HEK293 (cell line): Measurements from ENCODE around the gene MCM5.
A peak's percentile ranks its signal among the peaks of the same experiment; 100 is the strongest.
"Not testable (repeated sequence)": the region's sequence is repeated elsewhere in the genome, so short reads cannot be mapped to it uniquely, and the experiment has no call there.

ENCODE experiments used
- CTCF ChIA-PET: fragments of 350-600 bp; formaldehyde crosslinking; extraction: SDS; loops from one replicate; lab custom pipeline; 2021; ENCODE audit warnings: antibody characterized with exemption; lab: Yijun Ruan, JAX
- POLR2A ChIA-PET: fragments of 300-600 bp; formaldehyde crosslinking; extraction: SDS; loops from one replicate; lab custom pipeline; 2020; ENCODE audit warnings: antibody characterized with exemption, inconsistent platforms; lab: Yijun Ruan, JAX
- H3K27ac ChIP-seq: fragments of 200-500 bp; sonication (Bioruptor generic); 2 replicates; pipeline ENCODE4 v1.5.1; 2014; ENCODE audit warnings: low read depth, low read length, control low read depth, inconsistent platforms; ENCODE audit errors: extremely low read depth
- H3K36me3 ChIP-seq, 2 experiments: fragments of 200-500 bp in 1 of 2; sonication (Bioruptor generic) in 1 of 2; 1 replicate in 1 of 2; 2 replicates in 1 of 2; pipeline ENCODE4 v1.5.1; 2014 to 2017; ENCODE audit warnings: inconsistent platforms in 2 of 2, low read length in 2 of 2; ENCODE audit not compliant: control insufficient read depth in 2 of 2, insufficient read depth in 1 of 2
- H3K4me1 ChIP-seq: fragments of 200-500 bp; sonication (Bioruptor generic); 2 replicates; pipeline ENCODE4 v1.5.1; 2014; ENCODE audit warnings: mild to moderate bottlenecking, low read length, inconsistent platforms; ENCODE audit not compliant: control insufficient read depth, insufficient read depth
- H3K4me3 ChIP-seq: 2 replicates; pipeline ENCODE4 v1.5.1; 2011; ENCODE audit warnings: low read depth, mild to moderate bottlenecking, control low read depth, low read length, moderate library complexity
- H3K9me3 ChIP-seq: fragments of 200-500 bp; sonication (Bioruptor generic); 2 replicates; pipeline ENCODE4 v1.5.1; 2014; ENCODE audit warnings: low read depth, low read length, inconsistent platforms; ENCODE audit not compliant: control insufficient read depth, insufficient read depth
- EGR2 ChIP-seq: fragments of 450-650 bp; formaldehyde crosslinking; IDR thresholded peaks from 2 replicates; pipeline ENCODE4 v1.5.1; 2016; ENCODE audit warnings: low read depth, missing biosample characterization, missing genetic modification characterization
- GLI4 ChIP-seq: fragments of 450-650 bp; formaldehyde crosslinking; IDR thresholded peaks from 2 replicates; pipeline ENCODE4 v1.5.1; 2016; ENCODE audit warnings: missing biosample characterization, missing genetic modification characterization
- KLF8 ChIP-seq: fragments of 450-650 bp; formaldehyde crosslinking; IDR thresholded peaks from 2 replicates; pipeline ENCODE4 v1.5.1; 2016; ENCODE audit warnings: missing biosample characterization, missing genetic modification characterization
- SP2 ChIP-seq: fragments of 450-650 bp; formaldehyde crosslinking; IDR thresholded peaks from 2 replicates; pipeline ENCODE4 v1.5.1; 2016; ENCODE audit warnings: missing biosample characterization, missing genetic modification characterization
- YY1 ChIP-seq: fragments of 450-650 bp; formaldehyde crosslinking; IDR thresholded peaks from 2 replicates; pipeline ENCODE4 v1.5.1; 2018; ENCODE audit warnings: missing biosample characterization, missing genetic modification characterization
- ZBTB17 ChIP-seq: fragments of 450-650 bp; formaldehyde crosslinking; IDR thresholded peaks from 2 replicates; pipeline ENCODE4 v1.5.1; 2016; ENCODE audit warnings: missing biosample characterization, missing genetic modification characterization
- ZEB2 ChIP-seq: fragments of 450-650 bp; formaldehyde crosslinking; IDR thresholded peaks from 2 replicates; pipeline ENCODE4 v1.5.1; 2016; ENCODE audit warnings: missing biosample characterization, missing genetic modification characterization
- ZFHX2 ChIP-seq: fragments of 450-650 bp; formaldehyde crosslinking; conservative IDR thresholded peaks from 2 replicates; pipeline ENCODE4 v1.5.1; 2016; ENCODE audit warnings: missing biosample characterization, missing genetic modification characterization
- ZNF223 ChIP-seq: fragments of 450-650 bp; formaldehyde crosslinking; IDR thresholded peaks from 2 replicates; pipeline ENCODE4 v1.5.1; 2016; ENCODE audit warnings: missing biosample characterization, missing genetic modification characterization
- ZNF354C ChIP-seq: fragments of 450-650 bp; formaldehyde crosslinking; IDR thresholded peaks from 2 replicates; pipeline ENCODE4 v1.5.1; 2016; ENCODE audit warnings: missing biosample characterization, missing genetic modification characterization, low read depth, borderline replicate concordance
- ZNF366 ChIP-seq: fragments of 450-650 bp; formaldehyde crosslinking; conservative IDR thresholded peaks from 2 replicates; pipeline ENCODE4 v1.5.1; 2016; ENCODE audit warnings: missing biosample characterization, missing genetic modification characterization
- ZNF488 ChIP-seq: fragments of 450-650 bp; formaldehyde crosslinking; IDR thresholded peaks from 2 replicates; pipeline ENCODE4 v1.5.1; 2016; ENCODE audit warnings: missing biosample characterization, missing genetic modification characterization
- ZNF549 ChIP-seq: fragments of 450-650 bp; IDR thresholded peaks from 2 replicates; pipeline ENCODE4 v1.5.1; 2018; ENCODE audit warnings: missing biosample characterization, missing genetic modification characterization, mild to moderate bottlenecking, inconsistent platforms, moderate library complexity
- ZNF621 ChIP-seq: fragments of 450-650 bp; formaldehyde crosslinking; IDR thresholded peaks from 2 replicates; pipeline ENCODE4 v1.5.1; 2017; ENCODE audit warnings: missing biosample characterization, missing genetic modification characterization
- ZNF639 ChIP-seq: fragments of 450-650 bp; formaldehyde crosslinking; IDR thresholded peaks from 2 replicates; pipeline ENCODE4 v1.5.1; 2016; ENCODE audit warnings: missing biosample characterization, missing genetic modification characterization
- ZNF654 ChIP-seq: fragments of 450-650 bp; formaldehyde crosslinking; IDR thresholded peaks from 2 replicates; pipeline ENCODE4 v1.5.1; 2016; ENCODE audit warnings: low read depth, missing biosample characterization, missing genetic modification characterization
- ZNF768 ChIP-seq: fragments of 450-650 bp; formaldehyde crosslinking; IDR thresholded peaks from 2 replicates; pipeline ENCODE4 v1.5.1; 2018; ENCODE audit warnings: missing biosample characterization, mild to moderate bottlenecking, missing genetic modification characterization
- ZNF785 ChIP-seq: fragments of 450-650 bp; formaldehyde crosslinking; IDR thresholded peaks from 2 replicates; pipeline ENCODE4 v1.5.1; 2016; ENCODE audit warnings: missing biosample characterization, missing genetic modification characterization
- ZSCAN16 ChIP-seq: fragments of 450-650 bp; formaldehyde crosslinking; IDR thresholded peaks from 2 replicates; pipeline ENCODE4 v1.5.1; 2016; ENCODE audit warnings: missing biosample characterization, missing genetic modification characterization
- TF ChIP-seq, protein P1 (sequence below): fragments of 450-650 bp; formaldehyde crosslinking; IDR thresholded peaks from 2 replicates; pipeline ENCODE4 v1.5.1; 2017; ENCODE audit warnings: missing biosample characterization, mild to moderate bottlenecking, missing genetic modification characterization, moderate library complexity
- TF ChIP-seq, protein P2 (sequence below): fragments of 450-650 bp; formaldehyde crosslinking; IDR thresholded peaks from 2 replicates; pipeline ENCODE4 v1.5.1; 2016; ENCODE audit warnings: missing biosample characterization, missing genetic modification characterization, borderline replicate concordance

Gene MCM5

GRCh38 chr22:35437049-35437448 is 37.1 kb downstream of the MCM5 start:
- H3K4me1 ChIP-seq = no peaks in the 10 kb centered on the region; the same call in 1 of the 2 replicates
- ChIA-PET POLR2A (no interaction called here), CTCF (no interaction called here)
- H3K27ac ChIP-seq = no peak overlapping the region
- no peak overlapping the region for H3K4me3 ChIP-seq
- no peaks in the 10 kb centered on the region for H3K9me3 ChIP-seq
- TF ChIP-seq ZNF768 (tag by site-specific recombination) = no peak
- TF ChIP-seq SP2 = peak; percentile 31; the same call in 1 of the 2 replicates
- peaks cover 21 to 53% of the 10 kb centered on the region in 2 experiments; a peak in 2 of 3 replicates for H3K36me3 ChIP-seq

- peaks cover 11 to 35% of the 10 kb centered on the region in 2 experiments; a peak in 2 of 3 replicates for H3K36me3 ChIP-seq
- H3K4me3 ChIP-seq, H3K4me1 ChIP-seq, POLR2A ChIA-PET, H3K27ac ChIP-seq, CTCF ChIA-PET, H3K9me3 ChIP-seq: not testable (repeated sequence)
- TF ChIP-seq EGR2 (tag by site-specific recombination) = peak; percentile 98
- peak; percentile 94 for TF ChIP-seq ZFHX2 (tag by site-specific recombination)
- peak; percentile 97 for TF ChIP-seq ZBTB17 (tag by site-specific recombination)
- TF ChIP-seq ZNF366 (tag by site-specific recombination) = peak; percentile 99
- 0 out of 2 replicates have a peak, but pooled peaks have one; percentile 35 for TF ChIP-seq ZNF488 (tag by site-specific recombination)
Measured at GRCh38 chr22:35438673-35439364, 38.9 kb downstream of the MCM5 start.

DNA sequence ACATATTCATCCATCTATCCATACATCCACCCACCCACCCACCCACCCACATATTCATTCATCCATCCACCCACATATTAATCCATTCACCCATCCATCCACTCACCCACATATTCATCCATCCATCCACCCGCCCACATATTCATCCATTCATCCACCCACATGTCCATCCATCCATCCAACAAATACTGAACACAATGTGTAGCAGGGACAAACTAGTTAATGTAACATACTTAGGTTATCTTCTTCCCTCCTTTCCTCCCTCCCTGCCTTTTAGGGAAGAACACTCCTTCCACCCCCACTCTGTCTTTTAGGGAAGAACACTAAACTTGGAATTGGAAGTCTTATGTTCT is 39.4 kb downstream of the MCM5 start:
- Histone ChIP-seq H3K36me3 (peaks cover 10 to 31% of the 10 kb centered on the region in 2 experiments; a peak in 2 of 3 replicates), H3K27ac (no peak overlapping the region), H3K4me3 (no peak overlapping the region), H3K4me1 (no peaks in the 10 kb centered on the region; the same call in 1 of the 2 replicates), H3K9me3 (no peaks in the 10 kb centered on the region)
- CTCF ChIA-PET = no interaction called here
- POLR2A ChIA-PET = no interaction called here
- peak; percentile 89 for TF ChIP-seq ZFHX2 (tag by site-specific recombination)
- TF ChIP-seq GLI4 (tag by site-specific recombination) = no peak
- no peak for TF ChIP-seq KLF8 (tag by site-specific recombination)
- TF ChIP-seq EGR2 (tag by site-specific recombination) = peak; percentile 68; the same call in 1 of the 2 replicates

DNA sequence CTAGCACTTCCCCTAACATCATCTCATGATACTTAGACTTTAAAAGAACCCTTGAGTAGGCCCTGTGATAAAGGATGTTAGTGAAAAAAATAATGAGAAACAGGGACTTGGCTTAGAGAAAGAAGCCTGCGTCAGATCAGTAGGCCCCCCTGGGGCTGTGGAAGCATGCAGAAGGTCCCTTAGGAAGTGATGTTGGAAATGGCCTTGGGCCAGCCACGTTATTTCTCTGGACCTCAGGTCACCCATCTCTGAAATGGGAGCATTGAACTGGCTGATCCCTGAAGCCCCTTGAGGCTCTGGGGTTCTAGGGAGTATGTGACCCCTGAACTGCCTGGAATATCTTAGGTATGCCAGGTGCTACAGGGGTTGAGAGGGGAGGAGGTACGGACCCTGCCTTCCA is 40.2 kb downstream of the MCM5 start:
- ChIA-PET CTCF (no interaction called here), POLR2A (interaction anchor here (0.7 kb wide), 1 partner anchor 30 kb away, joined by 3 read pairs; no protein-coding TSS in a partner anchor)
- Histone ChIP-seq H3K36me3 (peaks cover 8 to 28% of the 10 kb centered on the region in 2 experiments; a peak in 2 of 3 replicates), H3K9me3 (no peaks in the 10 kb centered on the region), H3K4me1 (no peaks in the 10 kb centered on the region; the same call in 1 of the 2 replicates), H3K27ac (no peak overlapping the region), H3K4me3 (no peak overlapping the region)
- TF ChIP-seq YY1 (no peak), ZNF354C (tag by site-specific recombination) (no peak), ZSCAN16 (tag by site-specific recombination) (no peak), ZBTB17 (tag by site-specific recombination) (no peak), ZNF621 (no peak), ZNF639 (no peak), ZNF785 (tag by site-specific recombination) (no peak), ZNF223 (tag by site-specific recombination) (no peak), ZNF654 (no peak), ZEB2 (tag by site-specific recombination) (no peak), ZNF549 (tag by site-specific recombination) (no peak), ZNF488 (tag by site-specific recombination) (no peak)
- TF ChIP-seq, protein P1, sequence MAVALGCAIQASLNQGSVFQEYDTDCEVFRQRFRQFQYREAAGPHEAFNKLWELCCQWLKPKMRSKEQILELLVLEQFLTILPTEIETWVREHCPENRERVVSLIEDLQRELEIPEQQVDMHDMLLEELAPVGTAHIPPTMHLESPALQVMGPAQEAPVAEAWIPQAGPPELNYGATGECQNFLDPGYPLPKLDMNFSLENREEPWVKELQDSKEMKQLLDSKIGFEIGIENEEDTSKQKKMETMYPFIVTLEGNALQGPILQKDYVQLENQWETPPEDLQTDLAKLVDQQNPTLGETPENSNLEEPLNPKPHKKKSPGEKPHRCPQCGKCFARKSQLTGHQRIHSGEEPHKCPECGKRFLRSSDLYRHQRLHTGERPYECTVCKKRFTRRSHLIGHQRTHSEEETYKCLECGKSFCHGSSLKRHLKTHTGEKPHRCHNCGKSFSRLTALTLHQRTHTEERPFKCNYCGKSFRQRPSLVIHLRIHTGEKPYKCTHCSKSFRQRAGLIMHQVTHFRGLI = no peak
- TF ChIP-seq, protein P2, sequence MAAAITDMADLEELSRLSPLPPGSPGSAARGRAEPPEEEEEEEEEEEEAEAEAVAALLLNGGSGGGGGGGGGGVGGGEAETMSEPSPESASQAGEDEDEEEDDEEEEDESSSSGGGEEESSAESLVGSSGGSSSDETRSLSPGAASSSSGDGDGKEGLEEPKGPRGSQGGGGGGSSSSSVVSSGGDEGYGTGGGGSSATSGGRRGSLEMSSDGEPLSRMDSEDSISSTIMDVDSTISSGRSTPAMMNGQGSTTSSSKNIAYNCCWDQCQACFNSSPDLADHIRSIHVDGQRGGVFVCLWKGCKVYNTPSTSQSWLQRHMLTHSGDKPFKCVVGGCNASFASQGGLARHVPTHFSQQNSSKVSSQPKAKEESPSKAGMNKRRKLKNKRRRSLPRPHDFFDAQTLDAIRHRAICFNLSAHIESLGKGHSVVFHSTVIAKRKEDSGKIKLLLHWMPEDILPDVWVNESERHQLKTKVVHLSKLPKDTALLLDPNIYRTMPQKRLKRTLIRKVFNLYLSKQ (tag by site-specific recombination) = no peak
